GM21526 (cell line): ENCODE results near the gene KCNAB2.

Experiments
- ATAC-seq: cut with Tn5 transposase; IDR thresholded peaks from one replicate; pipeline ENCODE4 v1.9.1; 2021; ENCODE audit warnings: moderate library complexity; ENCODE audit not compliant: unreplicated experiment, low FRiP score

KCNAB2 gene

GRCh38 chr1:6124746-6125365 is 79.2 kb downstream of the KCNAB2 start:
- ATAC-seq: no peak

GRCh38 chr1:6125366-6125765 is 79.7 kb downstream of the KCNAB2 start:
- no peak for ATAC-seq

GRCh38 chr1:6126028-6126427 is 80.3 kb downstream of the KCNAB2 start:
- no peak for ATAC-seq

GRCh38 chr1:6126521-6127067 is 80.9 kb downstream of the KCNAB2 start:
- ATAC-seq: no peak

DNA sequence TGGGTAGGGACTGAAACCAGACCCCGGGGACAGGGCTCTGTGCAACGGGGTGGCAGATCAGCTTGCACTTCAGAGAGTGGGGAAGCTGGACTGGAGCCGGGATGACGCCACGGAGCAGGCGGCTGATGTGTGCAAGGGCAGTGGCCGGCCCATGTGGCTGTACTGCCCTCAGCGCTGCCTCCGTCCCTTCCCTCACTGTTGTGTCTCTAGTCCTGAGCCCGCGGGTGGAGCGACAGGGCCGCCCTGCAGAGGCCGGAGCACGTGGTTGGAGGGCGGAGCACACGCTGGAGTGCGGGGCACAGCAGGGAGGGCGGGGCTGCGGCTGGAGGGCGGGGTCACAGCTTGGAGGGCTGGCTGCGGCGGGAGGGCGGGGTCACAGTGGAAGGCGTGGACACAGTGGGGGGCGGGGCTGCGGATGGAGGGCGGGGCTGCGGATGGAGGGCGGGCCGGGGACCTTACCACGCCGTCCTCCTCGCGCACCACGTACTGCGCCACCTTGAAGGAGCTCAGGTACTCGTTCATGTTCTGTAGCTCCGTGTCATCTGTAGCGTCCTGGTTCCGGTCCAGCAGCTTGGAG is 82.0 kb downstream of the KCNAB2 start:
- ATAC-seq: no peak

GRCh38 chr1:6128276-6129081 is 82.8 kb downstream of the KCNAB2 start:
- no peak for ATAC-seq

GRCh38 chr1:6129313-6129712 is 83.6 kb downstream of the KCNAB2 start:
- no peak for ATAC-seq

DNA sequence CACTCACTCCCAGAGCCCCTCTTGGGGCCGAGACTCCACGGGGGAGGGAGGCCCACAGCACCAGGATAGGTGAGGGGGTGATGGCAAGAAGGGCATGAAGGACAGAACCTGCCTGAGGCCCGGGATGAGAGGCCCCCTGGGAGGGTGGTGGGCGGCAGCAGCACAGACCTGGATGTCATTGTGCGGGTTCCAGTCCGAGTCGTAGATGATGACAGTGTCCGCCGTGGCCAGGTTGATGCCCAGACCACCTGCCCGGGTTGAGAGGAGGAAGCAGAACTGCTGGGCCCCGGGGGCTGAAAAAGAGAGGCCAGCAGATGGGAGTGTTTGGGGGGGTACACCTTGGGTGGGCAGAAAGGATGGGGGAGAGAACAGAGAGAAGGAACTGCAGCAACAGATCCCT is 84.3 kb downstream of the KCNAB2 start:
- no peak for ATAC-seq

GRCh38 chr1:6130596-6130995 is 84.9 kb downstream of the KCNAB2 start:
- no peak for ATAC-seq

- no peak for ATAC-seq
Observed at GRCh38 chr1:6131561-6131960, 85.9 kb downstream of the KCNAB2 start.

DNA sequence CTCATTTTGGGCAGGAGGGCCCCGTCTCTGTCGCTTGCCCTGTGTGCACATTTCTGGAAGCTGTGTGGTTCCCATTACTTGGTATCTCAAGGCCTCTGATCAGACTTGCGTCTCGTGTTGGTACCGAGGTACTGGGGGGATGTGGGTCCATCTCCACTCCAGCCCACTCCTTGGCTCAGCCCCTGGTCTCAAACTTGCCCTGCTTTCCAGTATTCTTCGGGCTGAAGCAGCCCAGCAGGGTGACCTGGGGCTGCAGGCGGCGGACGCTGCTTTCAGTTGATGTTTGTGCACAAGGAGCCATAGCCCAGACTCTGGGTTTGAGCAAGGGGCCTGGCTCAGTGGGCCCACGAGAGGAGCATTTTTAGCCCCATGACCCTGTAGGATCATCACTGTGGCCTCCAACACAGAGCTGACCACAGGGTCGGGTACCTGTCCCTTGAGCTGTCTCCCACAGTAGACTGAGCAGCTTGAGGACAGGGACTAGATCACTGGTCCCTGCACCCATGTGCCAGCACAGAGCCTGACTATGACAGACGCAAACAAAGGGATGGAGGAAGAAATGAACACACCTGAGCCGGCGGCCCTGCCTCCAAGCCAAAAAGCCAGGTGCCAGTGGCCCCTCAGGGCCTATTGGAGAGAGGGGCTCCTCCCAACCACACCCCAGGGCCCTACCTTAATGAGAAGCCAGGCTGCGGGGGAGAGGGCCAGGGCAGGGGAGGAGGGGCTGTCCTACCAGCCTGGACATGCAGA is 87.6 kb downstream of the KCNAB2 start:
- no peak for ATAC-seq

GRCh38 chr1:6134206-6134605 is 88.5 kb downstream of the KCNAB2 start:
- no peak for ATAC-seq

DNA sequence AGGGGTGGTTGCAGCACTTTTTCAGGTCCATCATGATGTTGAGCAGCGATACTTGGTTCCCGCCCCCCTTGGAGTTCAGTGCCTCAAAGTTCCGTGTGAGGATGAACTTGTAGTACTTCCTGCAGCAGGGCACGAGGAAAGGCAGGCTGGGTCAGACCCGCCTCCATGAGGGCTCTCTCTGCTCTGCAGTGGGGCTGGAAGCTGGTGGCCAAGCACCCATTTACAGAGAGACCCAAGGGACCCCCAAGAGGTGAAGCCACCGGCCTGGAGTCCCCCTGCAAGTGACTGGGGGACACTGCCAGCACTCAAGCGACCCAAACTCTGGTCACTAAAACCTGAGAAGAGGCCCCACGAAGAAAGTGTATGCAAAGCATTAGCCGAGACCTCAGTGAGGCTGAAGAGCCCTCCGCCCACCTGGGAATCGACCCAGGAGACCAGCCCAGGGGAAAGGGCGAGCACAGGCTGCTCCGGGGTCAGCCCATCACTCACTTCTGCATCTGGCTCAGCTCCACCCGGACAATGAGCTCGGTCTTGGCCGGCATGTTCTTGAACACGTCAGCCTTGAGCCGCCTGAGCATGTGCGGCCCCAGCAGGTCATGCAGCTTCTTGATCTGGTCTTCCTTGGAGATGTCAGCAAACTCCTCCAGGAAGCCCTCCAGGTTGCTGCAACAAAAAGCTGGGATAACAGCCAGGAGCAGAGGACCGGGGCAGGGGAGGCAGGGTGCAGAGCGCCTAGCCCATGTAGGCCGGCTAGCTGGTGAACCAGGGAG is 89.2 kb downstream of the KCNAB2 start:
- no peak for ATAC-seq

DNA sequence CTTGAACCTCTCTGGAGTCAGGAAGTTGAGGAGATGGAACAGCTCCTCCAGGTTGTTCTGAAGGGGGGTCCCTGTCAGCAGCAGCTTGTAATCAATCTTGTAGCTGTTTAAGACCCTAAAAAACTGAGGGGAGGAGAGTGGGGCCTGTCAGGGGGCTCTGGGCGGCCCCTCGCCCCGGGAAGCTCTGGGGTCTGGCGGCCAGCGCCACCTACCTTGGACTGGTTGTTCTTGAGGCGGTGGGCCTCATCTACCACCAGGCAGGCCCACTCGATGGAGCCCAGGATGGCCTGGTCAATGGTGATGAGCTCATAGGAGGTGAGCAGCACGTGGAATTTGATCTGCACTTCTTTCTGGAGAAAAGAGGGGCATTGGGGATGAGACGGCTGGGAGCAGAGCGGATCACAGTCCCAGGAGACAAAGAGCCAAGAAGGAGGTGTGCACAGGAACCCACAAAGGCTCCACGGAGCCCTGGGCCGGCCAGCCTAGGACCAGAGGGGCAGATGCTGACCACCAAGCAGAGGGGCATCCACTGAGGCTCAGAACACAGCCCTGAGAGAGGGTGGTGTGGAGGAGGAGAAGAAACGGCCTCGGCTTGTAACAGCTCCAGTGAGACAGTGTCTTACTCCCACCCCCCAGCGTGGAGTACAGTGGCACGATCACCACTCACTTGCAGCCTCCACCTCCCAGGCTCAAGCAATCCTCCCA is 91.0 kb downstream of the KCNAB2 start:
- no peak for ATAC-seq

GRCh38 chr1:6137758-6138157 is 92.1 kb downstream of the KCNAB2 start:
- no peak for ATAC-seq

DNA sequence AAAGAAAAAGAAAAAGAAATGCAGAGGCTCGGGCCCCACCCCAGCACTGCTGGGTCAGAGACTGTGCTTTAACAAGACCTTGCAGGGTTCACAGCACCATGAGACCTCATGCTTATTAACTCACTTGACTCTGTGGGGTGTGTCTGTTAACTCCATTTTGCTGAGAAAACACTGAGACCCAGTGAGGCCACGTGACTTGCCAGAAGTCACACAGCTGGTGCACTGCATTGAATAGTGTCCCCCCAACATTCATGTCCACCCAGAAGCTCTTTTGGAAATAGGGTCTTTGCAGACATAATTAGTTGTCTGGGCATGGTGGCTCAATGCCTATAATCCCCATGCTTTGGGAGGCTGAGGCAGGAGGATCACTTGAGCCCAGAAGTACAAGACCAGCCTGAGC is 94.7 kb downstream of the KCNAB2 start:
- ATAC-seq: no peak

DNA sequence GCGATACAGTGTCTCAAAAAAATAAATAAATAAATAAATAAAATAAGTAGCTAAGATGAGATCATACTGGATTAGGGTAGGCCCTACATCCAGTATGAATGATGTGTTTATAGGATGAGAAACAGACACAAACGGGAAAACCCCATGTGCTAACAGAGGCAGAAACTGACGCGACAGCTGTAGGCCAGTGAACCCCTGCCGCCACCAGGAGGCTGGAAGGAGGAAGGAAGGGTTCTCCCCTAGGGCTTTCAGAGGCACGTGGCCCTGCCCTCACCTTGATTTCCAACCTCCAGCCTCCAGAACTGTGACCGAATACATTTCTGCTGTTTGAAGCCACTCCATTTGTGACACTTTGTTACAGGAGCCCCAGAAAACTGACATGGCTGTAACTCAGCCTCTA is 95.9 kb downstream of the KCNAB2 start:
- no peak for ATAC-seq

DNA sequence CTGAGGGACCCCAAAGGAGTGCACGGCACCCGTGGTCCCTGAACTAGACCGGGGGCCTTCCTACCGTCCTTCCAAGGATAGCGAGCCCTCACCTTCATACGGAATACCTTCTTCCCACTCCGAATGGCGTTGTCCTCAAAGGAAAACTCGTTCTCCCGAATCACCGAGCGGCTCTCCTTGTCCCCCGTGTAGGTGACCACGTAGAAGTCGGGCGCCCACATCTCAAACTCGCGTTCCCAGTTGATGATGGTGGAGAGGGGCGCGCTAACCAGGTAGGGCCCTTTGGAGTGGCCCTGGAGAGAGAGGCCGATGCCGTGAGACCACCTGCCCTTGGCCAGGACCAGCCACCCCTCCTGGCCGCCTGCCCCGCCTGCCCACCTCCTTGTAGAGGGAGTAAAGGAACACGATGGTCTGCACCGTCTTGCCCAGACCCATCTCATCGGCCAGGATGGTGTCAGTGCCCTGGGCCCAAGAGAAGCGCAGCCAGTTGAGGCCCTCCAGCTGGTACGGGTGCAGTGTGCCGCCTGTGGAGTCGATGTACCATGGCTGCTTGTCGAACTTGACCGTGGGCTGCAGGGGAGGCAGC is 96.4 kb downstream of the KCNAB2 start:
- ATAC-seq: no peak

DNA sequence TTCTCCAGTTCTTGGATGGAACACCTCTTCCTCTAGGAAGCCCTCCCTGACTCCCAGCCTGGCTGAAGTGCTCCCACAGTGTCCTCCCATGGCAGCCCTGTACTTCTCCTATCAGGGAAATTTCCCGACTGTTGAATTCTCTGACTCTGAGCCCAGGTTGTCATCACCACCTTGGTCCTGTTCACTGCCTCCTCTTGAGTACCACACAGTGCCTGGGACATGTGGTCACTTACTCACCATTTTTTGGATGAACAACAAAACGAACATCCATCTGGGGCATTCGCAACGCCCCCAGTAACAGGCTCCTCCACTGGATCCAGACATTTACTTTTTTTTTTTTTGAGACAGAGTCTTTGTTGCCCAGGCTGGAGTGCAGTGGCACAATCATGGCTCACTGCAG is 97.0 kb downstream of the KCNAB2 start:
- ATAC-seq: no peak
